WTC11 (cell line): Measurements from ENCODE around the gene PKIG. TPM values are rescaled to one million over a fixed set of nuclear protein-coding genes. Genes with fewer than 3 reads are reported as not detected.

Experiments used
- ATAC-seq: fragments of 200-7000 bp; cut with Tn5 transposase; 2 replicates; pipeline ENCODE4 v1.10.0; 2021; ENCODE audit warnings: mild to moderate bottlenecking, moderate library complexity
- CTCF ChIA-PET: fragments of 300-600 bp; sonication (Branson Sonifier 250); formaldehyde crosslinking; loops from one replicate; lab custom pipeline; 2021; ENCODE audit warnings: antibody characterized with exemption; lab: Charles Lee
- POLR2A ChIA-PET: fragments of 350-600 bp; sonication (Branson Sonifier 250); formaldehyde crosslinking; loops from one replicate; lab custom pipeline; 2021; ENCODE audit warnings: antibody characterized with exemption; lab: Charles Lee
- DNase-seq: peaks from one replicate; pipeline ENCODE4 v3.0.0; 2021; ENCODE audit warnings: low spot score
- H3K27ac Mint-ChIP-seq: 2 replicates; pipeline ENCODE4 v1.8.0; 2021; ENCODE audit warnings: mixed read lengths
- H3K27me3 Mint-ChIP-seq: 2 replicates; pipeline ENCODE4 v1.8.0; 2021; ENCODE audit warnings: low read depth, mild to moderate bottlenecking, moderate library complexity, mixed read lengths
- H3K36me3 Mint-ChIP-seq: 2 replicates; pipeline ENCODE4 v1.8.0; 2021; ENCODE audit warnings: mixed read lengths
- H3K4me1 Mint-ChIP-seq: 2 replicates; pipeline ENCODE4 v1.8.0; 2022; ENCODE audit warnings: mixed read lengths
- H3K4me3 Mint-ChIP-seq: 2 replicates; pipeline ENCODE4 v1.8.0; 2021; ENCODE audit warnings: mild to moderate bottlenecking, moderate library complexity, mixed read lengths
- H3K9me3 Mint-ChIP-seq: 2 replicates; pipeline ENCODE4 v1.8.0; 2021; ENCODE audit warnings: mixed read lengths
- ATF1 ChIP-seq: sonication (generic); formaldehyde crosslinking; IDR thresholded peaks from 2 replicates; pipeline ENCODE4 v1.8.1; 2023; ENCODE audit warnings: mild to moderate bottlenecking, moderate library complexity, missing genetic modification reagents
- CBFB ChIP-seq: sonication (generic); formaldehyde crosslinking; IDR thresholded peaks from 2 replicates; pipeline ENCODE4 v1.8.1; 2022; ENCODE audit warnings: mild to moderate bottlenecking, low read depth, missing genetic modification reagents
- ERG ChIP-seq: fragments of 250-450 bp; sonication (Bioruptor Pico); IDR thresholded peaks from 2 replicates; pipeline ENCODE4 v1.8.0; 2021; ENCODE audit warnings: mild to moderate bottlenecking
- FOXP4 ChIP-seq: sonication (generic); formaldehyde crosslinking; IDR thresholded peaks from 2 replicates; pipeline ENCODE4 v1.8.0; 2022; ENCODE audit warnings: mild to moderate bottlenecking, missing genetic modification reagents
- GABPB1 ChIP-seq: sonication (generic); formaldehyde crosslinking; IDR thresholded peaks from 2 replicates; pipeline ENCODE4 v1.8.1; 2023; ENCODE audit warnings: mild to moderate bottlenecking, missing genetic modification reagents
- GRHL2 ChIP-seq: fragments of 250-450 bp; sonication (Bioruptor Pico); IDR thresholded peaks from 2 replicates; pipeline ENCODE4 v1.8.0; 2022; ENCODE audit warnings: mild to moderate bottlenecking, moderate library complexity; ENCODE audit not compliant: insufficient replicate concordance, severe bottlenecking
- NFE2L1 ChIP-seq: sonication (generic); formaldehyde crosslinking; IDR thresholded peaks from 2 replicates; pipeline ENCODE4 v1.8.1; 2023; ENCODE audit warnings: missing genetic modification reagents
- NR1H2 ChIP-seq: sonication (generic); formaldehyde crosslinking; IDR thresholded peaks from 2 replicates; pipeline ENCODE4 v1.9.0; 2021; ENCODE audit warnings: mild to moderate bottlenecking, moderate library complexity, missing genetic modification reagents
- PRDM15 ChIP-seq: sonication (generic); formaldehyde crosslinking; IDR thresholded peaks from 2 replicates; pipeline ENCODE4 v1.8.0; 2022; ENCODE audit warnings: missing genetic modification reagents
- USF2 ChIP-seq: sonication (generic); formaldehyde crosslinking; IDR thresholded peaks from 2 replicates; pipeline ENCODE4 v1.8.1; 2023; ENCODE audit warnings: mild to moderate bottlenecking, missing genetic modification reagents, moderate library complexity
- ZMAT4 ChIP-seq: fragments of 250-450 bp; sonication (Bioruptor Pico); IDR thresholded peaks from 2 replicates; pipeline ENCODE4 v1.9.0; 2021; ENCODE audit warnings: mild to moderate bottlenecking
- ZNF121 ChIP-seq: sonication (generic); formaldehyde crosslinking; IDR thresholded peaks from 2 replicates; pipeline ENCODE4 v1.8.0; 2023; ENCODE audit warnings: missing genetic modification reagents
- ZNF138 ChIP-seq: sonication (generic); formaldehyde crosslinking; conservative IDR thresholded peaks from 2 replicates; pipeline ENCODE4 v1.8.1; 2022; ENCODE audit warnings: mild to moderate bottlenecking, moderate library complexity, missing genetic modification reagents
- ZNF281 ChIP-seq: sonication (generic); formaldehyde crosslinking; IDR thresholded peaks from 2 replicates; pipeline ENCODE4 v1.8.0; 2023; ENCODE audit warnings: mild to moderate bottlenecking, missing genetic modification reagents
- ZNF423 ChIP-seq: fragments of 250-450 bp; sonication (Bioruptor Pico); IDR thresholded peaks from 2 replicates; pipeline ENCODE4 v2.1.2; 2022; ENCODE audit warnings: mild to moderate bottlenecking, moderate library complexity
- ZNF425 ChIP-seq: fragments of 250-450 bp; sonication (Bioruptor Pico); conservative IDR thresholded peaks from 2 replicates; pipeline ENCODE4 v1.9.0; 2021; ENCODE audit warnings: mild to moderate bottlenecking
- total RNA-seq: library from RNA; stranded (reverse); gene quantifications from 3 replicates; pipeline ENCODE4 v1.2.3, GENCODE V29; 2021

The PKIG gene
- total RNA-seq, 1 experiment from 2014 or later = 22.7 TPM

GRCh38 chr20:44580581-44581268 lies 1.7 kb upstream of the PKIG start:
- no peak for ATAC-seq
- TF ChIP-seq ZNF423 (CRISPR knock-in tag) (no peak), ZMAT4 (CRISPR knock-in tag) (no peak), ZNF138 (CRISPR knock-in tag) (no peak), NFE2L1 (CRISPR knock-in tag) (no peak), GRHL2 (CRISPR knock-in tag) (no peak), ZNF425 (no peak), USF2 (CRISPR knock-in tag) (no peak), PRDM15 (CRISPR knock-in tag) (no peak), GABPB1 (CRISPR knock-in tag) (no peak), ZNF281 (CRISPR knock-in tag) (no peak), ATF1 (CRISPR knock-in tag) (no peak), FOXP4 (no peak), CBFB (no peak), ZNF121 (no peak), ERG (CRISPR knock-in tag) (no peak), NR1H2 (CRISPR knock-in tag) (no peak)
- H3K9me3 Mint-ChIP-seq = no peaks in the 10 kb centered on the region
- peaks cover 24% of the 10 kb centered on the region for H3K4me1 Mint-ChIP-seq
- no peaks in the 10 kb centered on the region; the same call in 1 of the 2 replicates for H3K27me3 Mint-ChIP-seq
- H3K27ac Mint-ChIP-seq = no peak overlapping the region
- H3K36me3 Mint-ChIP-seq = no peaks in the 10 kb centered on the region
- CTCF ChIA-PET = no interaction called here
- POLR2A ChIA-PET = no interaction called here
- H3K4me3 Mint-ChIP-seq = no peak overlapping the region
- no peak for DNase-seq
